ENCODE results near the gene CYP19A1.
A peak's percentile ranks its signal among the peaks of the same experiment; 100 is the strongest.
"Not testable (repeated sequence)": the region's sequence is repeated elsewhere in the genome, so short reads cannot be mapped to it uniquely, and the experiment has no call there.

The CYP19A1 gene

DNA sequence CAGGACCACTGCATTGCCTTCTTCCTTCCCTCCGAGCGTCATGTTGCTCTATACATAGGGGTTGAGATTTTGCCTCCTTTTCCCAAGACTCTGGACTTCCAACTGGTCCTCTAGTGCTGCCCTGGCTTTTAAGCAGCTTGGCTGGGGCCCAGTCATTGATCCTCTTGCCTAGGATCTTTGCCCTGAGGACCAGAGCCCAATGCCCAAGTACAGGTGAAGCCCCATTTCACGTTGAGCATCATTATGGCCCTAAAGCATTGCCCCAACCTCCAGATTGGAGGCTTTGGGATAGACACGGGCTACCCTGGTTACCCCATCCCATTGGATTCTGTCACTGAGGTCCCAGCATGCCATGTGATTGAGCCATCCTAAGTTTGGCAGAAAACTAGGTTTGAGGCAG is 47.7 kb downstream of the CYP19A1 start:
- no peak for DNase-seq (ENCODE audit: low read depth)

DNA sequence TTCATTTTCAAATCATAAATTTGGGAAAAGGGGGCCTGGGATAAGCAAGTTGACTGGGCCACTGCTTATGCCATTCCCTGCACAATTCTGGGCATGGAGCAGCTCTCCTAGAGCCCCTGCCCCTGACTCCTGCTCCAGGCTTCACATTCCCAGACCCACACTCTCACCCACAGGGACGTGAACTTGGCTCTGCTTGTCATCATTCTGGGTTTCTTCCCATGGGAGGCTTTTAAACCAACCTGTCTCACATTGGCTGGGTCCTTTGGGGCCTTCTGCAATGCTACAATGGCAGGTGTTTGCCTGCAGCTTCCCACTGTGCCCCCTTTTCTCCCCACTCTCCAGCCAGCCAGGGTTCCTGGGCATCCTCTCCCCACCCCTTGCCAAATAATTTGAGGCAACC is 49.1 kb downstream of the CYP19A1 start:
- DNase-seq (ENCODE audit: low read depth): no peak

DNA sequence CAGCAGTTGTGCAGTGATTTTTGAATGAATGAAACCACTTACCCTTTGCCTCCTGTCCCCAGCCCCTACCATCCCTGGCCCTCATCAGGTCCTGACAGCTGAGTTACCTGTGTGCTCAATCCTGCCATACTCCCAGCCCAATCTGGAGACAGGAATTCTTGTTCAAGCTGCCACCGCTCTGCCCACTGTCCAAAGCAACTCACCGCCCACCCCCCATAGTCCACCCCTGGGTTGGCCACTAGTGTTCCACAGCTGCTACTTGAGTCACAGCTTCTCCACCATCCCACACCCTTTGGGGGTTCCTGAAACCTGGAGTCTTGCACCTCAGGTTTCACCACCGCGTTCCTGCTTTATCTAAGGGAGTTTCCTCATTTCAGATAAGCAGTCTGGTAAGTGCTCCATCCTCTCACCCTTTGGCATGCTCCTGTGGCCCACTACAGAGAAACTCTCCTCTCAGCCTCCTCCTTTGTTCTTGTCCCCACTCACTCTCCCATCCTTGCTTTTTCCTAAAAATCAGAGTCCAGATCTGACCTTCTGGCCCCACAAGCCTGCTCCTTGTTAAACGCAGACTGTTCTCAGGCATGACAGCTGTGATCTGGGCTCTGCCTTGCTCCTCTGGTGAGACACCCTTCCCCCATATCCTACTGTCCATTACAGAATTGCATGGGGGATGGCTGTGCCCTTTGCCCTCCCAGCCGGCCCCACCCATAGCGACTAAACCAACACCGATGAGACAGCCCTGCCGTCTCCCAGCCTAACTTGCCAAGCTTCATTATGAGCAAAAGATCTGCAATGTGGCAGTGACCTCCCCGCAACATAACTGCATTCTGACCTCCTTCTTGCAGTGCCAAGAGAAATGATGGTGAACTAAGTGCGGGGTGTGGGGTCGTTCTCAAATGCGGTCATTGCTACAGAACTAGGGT is 50.0 kb downstream of the CYP19A1 start:
- no peak for DNase-seq (ENCODE audit: low read depth)

DNA sequence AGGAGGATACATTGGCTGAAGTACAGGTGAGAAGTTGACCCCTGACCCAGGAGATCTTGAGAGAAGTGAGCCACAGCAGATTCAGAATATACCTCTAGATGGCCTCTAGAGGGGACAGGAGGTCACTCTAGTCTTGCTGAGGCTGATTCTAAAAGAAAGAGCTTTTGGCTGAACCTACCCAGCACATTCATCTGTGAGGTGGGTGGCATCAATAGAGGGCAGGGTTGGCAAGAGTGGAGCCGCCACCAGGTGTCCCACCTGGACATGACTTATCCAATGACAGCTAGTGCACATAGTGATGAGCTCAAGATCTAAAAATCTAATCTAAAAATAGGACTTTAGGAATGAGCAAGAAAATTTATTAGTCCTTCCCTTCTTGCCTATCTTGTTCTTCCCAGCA is 51.6 kb downstream of the CYP19A1 start:
- DNase-seq (ENCODE audit: low read depth): no peak

DNA sequence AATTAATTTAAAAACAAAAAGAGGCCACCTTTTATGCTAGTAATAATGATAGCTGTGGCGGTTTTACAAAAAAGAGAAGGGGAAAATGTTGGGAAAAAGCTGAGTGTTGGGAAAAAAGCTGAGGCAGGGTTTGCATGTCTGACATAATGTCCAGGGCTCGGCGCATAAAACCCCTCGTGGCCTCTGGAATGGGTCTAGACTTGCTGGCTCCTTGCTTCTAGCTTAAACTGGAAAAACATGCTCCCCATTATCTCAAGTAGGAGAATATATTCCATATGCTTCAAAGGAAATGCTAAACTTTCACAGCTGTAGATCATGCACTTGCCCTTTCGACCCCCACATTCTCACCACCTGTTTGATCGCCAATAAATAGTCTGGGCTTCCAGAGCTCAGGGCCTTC is 53.0 kb downstream of the CYP19A1 start:
- no peak for DNase-seq (ENCODE audit: low read depth)

DNA sequence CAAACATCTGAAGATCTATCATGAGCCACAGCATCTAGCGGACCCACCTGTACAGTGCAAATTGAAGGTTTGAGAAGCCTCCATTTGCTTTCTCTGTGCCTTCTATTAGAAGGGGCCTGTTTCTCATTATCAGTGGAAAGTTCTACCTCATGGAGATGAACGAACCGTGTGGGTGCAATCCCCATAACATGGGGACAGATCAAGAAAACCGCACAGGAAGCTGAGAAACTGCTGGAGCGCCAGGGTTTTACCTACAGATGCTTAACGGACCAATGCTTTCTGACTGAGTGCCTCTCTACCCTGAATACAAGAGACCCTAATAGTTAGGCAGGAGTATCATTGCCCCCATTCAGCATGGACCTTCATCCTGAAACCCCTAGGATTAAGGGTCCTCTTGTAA is 53.5 kb downstream of the CYP19A1 start:
- no peak for DNase-seq (ENCODE audit: low read depth)

DNA sequence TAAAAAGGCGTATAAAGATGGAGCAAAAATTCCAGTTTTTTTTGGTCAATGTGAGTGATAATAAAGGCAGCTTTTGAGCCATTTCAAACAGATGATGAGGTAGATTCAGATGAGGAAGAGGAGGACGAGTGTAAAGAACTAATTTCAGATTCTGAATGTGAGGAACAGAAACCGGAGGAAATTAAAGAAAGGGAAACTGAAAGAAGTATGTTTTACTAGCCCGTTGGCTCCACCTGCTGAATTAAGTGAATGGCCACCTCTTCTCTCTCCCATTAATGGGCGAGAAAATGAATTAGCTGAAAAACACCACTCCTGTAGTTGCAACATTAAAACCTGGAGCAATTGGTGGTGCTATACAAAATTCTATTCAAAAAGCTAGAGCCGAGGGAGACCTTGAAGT is 55.4 kb downstream of the CYP19A1 start:
- no peak for DNase-seq (ENCODE audit: low read depth)

DNA sequence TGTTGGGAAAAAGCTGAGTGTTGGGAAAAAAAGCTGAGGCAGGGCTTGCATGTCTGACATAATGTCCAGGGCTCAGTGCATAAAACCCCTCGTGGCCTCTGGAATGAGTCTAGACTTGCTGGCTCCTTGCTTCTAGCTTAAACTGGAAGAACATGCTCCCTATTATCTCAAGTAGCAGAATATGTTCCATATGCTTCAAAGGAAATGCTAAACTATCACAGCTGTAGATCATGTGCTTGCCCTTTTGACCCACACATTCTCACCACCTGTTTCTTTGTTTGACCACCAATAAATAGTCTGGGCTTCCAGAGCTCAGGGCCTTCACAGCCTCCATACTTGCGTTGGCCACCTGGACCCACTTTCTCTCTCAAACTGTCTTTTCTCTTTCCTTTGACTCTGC is 56.2 kb downstream of the CYP19A1 start:
- peak; percentile 5 for DNase-seq (ENCODE audit: low read depth)

DNA sequence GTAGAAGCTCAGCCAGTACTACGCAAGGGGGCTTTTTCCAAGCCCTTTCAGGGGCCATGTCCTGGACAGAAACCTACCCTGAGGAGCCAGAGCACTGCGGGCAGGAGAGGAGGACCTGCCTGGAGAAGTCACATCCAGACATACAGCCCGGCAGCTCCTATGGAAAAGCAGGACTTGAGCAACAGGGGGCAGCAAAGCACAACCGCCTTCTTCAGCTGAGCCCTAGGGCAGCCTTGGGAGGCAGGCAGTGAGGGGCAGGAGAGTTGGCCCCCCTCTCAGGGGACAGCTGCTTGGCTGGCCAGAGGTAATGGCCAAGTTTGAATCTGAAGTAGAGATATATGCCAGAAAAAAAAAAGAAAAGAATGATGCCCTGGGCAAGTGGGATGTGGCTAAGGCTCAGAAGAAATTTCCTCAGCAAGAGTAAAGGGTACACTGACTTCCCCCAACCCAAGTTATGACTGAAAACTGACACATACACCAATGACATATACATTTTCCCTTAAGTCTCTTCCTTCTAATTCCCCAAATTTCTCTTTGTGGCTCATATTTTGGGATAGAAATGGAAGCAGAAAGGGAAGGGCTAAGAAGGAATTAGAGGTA is 56.9 kb downstream of the CYP19A1 start:
- DNase-seq (ENCODE audit: low read depth): peak; percentile 19

DNA sequence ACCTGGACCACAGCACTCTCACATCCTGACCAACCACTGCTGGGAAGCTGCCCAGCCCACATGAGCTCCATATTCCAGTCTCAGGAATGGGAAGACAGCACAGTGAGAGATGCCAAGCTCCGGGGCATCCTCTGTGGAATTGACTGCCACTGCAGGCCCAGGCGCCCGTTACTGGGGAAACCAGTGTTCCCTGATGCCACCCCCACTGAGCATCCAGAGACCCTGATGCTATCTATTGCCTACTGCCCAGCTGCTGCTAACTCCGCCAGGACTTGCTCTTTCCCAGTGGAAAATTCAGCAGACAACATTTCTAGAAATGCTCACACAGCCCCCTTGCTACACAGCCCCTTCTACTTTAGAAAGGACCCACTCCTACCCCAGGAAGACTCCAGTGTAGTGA is 57.6 kb downstream of the CYP19A1 start:
- DNase-seq (ENCODE audit: low read depth): no peak

DNA sequence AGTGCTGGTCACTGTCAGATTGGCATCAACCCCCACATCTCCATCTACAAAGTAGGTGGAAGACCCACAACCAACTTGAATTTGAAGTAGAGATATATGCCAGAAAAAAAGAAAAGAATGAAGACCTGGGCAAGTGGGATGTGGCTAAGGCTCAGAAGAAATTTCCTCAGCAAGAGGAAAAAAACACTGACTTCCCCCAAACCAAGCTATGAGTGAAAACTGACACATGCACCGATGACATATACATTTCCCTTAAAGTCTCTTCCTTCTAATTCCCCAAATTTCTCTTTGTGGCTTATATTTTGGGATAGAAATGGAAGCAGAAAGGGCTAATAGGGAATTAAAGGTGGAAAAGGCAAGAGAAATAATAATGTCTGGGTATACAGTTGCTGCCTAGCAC is 59.0 kb downstream of the CYP19A1 start:
- no peak for DNase-seq (ENCODE audit: low read depth)

DNA sequence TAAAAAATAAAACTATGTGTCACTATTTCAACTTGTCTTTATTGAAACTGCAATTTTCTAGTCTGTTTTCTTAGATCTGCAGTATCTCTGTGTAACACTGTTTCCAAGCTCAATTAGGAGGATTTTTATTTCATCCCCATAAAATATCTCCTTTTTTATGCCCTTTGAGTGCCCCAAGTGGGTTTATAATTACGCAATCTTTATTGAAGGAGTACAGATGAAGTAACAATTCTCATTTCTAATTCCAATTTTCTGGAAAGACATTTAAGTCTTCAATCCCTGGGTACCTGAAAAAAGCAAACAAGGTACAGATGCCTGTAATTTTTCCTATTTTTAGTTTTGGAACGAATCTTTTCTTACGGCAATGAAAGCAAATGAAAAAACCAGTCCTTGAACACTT is 61.3 kb downstream of the CYP19A1 start:
- DNase-seq (ENCODE audit: low read depth): no peak

DNA sequence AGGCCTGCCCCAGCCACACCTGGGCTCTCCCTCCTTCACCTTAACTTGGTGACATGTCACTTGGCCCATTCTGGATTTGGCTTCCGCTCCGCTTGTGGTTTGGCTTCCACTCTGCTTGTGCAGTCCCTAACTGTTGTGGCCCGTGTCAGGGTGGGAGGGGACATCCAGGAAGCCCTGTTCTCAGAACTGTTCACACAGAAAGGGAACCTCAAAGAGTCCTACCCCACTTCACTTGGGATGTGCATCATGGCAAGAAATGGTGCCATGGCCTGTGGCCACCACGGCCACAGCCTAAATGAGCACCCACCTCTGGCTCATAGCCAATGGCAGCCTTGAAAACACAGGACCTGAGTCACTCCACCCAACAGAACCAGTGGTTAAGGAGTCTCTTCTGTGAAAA is 63.4 kb downstream of the CYP19A1 start:
- no peak for DNase-seq (ENCODE audit: low read depth)

DNA sequence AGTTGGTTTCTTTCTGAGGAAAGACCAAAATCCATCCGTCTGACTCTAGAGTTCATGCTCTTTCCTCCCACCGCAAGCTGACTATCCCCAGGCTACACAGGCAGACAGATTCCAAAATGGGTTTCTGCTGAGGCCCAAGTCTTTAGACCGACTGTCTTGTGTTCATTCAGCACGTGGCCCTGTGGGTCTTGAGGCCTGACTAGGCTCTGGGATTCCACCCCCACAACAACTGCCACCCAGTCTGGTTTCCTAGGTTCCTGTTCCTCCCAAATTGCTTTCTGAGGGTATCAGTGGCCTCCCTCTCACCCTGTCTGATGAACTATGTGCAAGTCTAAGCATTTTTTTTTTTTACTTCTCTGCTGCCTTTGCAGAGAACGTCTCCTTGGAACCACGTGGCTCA is 67.7 kb downstream of the CYP19A1 start:
- no peak for DNase-seq (ENCODE audit: low read depth)

DNA sequence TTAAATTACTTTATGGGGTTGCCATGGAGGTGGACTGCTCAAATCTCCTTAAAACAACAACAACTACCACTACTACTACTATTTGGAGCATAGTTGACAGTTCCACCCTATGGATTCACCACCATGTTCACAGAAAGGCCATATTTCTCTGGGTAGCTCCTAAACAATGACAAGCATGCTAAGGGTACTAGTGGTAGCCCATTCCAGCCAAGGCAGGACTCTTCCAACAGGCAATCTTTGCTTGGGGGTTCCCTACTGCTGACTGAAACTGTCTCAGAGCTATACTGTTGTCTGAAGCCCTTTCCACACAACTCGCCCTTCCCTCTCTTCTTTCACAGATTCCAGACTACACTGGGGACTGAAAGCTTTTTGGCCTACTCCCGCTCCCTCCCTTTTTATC is 68.9 kb downstream of the CYP19A1 start:
- no peak for DNase-seq (ENCODE audit: low read depth)

DNA sequence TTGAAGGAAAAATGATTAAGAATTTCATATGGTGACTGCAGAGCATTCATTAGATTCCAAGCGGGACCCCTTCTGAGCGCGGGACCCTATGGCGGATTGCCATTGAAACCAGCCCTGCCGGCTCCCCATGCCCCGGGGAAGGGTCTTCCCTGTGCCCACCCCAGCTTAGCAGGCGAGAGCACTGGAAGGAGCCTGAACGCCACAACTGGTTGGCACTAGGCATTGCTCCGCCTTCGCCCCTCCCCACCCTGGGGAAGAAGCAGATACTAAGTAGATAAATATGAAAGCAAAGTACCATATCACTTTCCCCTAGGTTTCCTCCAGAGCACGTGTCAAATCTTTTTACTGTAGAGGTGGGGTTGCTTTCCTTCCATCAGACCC is 70.7 kb downstream of the CYP19A1 start:
- no peak for DNase-seq (ENCODE audit: low read depth)

DNA sequence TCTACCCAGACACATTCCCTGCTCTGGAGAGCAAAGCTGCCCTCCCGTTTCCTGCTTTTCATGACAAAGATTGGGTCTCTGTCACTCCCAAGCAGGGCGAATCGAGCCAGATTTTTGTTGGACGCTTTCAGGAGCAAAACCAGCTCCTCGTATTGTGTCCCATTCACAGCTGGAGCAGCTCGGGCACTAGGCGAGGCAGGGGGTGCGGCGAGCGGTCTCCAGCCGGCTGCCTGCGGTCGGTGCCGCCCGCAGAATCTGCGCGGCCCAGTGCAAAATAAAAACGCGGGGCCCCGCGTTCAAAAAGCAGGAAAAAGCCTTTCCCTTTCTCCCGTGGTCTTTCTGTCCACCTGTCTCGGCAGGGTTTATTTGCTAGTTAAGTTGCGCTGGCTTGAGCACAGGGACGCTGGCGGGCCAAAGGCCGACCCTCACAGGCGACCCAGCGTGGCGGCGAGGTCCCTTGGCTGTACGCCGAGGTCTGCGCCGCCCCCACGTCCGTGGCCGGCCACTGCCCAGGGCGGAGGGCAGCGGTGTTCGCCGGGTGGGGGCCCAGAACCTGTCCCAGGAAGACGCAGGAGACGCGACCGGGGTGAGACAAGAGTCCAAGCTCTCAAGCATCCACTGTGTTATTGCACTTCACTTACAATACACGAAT is 71.2 kb downstream of the CYP19A1 start:
- no peak for DNase-seq (ENCODE audit: low read depth)

DNA sequence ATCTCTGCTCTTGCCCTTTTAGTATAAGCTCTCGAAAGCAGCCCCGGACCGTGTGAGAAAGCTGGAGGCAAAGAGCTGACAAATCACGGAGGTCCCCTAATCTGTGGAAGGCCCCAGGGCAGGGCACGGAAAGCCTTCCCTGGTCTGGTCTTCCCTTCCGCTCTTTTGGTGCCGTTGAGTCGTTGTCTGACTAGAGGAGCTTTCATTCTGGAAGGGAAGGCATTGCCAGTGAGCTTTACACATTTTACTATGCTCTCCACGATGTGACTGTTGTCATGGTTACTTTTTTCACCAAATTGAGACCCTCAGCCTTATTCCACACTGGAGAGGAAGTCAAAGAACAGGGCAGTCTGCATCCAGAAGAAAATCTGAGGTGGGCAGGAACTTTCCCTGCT is 71.7 kb downstream of the CYP19A1 start:
- DNase-seq (ENCODE audit: low read depth): no peak

DNA sequence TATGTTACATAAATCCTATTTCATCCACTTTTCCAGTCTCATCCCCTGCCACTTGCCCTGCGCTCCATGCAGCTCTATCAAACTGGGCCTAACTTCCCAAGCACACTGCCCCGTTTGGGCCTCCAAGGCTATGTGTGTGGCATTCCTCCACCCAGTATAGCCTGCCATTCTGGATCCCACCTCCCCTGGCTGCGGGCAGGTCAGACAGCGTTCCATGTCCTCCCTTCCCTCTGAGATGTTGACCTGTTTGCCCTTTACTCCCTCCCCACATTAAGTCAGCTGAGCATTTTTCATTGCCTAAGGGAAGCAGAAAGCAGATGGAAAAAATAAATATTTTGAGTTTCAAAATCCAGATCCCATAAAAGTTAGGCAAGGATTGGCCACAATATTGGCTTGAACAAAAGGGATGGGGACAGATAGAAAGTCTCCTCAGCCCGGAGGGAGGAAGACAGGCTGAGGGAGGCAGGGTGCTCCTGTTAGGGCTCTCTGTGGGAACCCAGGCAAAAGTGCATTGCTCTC is 73.3 kb downstream of the CYP19A1 start:
- DNase-seq (ENCODE audit: low read depth): no peak

DNA sequence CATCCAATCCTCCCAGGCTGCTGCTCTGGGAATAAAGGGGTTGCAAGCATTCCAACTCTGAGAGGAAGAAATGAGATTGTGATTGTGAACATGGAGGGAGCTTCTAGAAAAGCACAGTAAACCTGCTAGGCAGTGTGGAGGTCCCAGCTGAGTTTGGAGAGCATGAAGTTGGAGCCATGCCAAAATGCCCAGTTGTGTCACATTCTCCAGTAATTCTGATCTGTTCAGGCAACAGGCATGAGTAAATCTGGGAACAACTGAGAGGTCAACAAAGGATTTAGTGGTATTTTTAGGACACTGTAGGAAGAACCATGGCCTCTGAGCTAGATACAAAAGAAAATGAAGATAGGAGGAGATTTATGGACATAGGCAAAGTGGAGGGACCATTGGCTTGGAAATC is 74.7 kb downstream of the CYP19A1 start:
- no peak for DNase-seq (ENCODE audit: low read depth)

DNA sequence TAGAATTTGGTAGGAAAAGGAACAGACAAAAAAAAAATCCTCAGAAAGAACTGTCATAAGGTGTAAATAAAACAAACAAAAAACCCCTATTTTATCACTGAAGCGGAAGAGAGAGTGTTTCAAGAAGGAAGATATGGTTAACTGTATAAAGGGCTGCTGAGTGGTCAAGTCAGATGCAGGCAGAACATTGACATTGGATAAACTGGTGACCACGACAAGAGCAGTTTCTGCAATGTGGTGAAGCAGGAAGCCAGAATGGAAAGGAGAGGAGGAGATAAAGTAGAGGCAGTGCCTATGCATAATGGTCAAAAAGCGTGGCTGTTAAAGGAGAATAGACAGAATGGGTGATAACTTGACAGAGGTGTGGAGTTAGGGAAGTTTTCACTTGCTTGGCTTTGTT is 75.3 kb downstream of the CYP19A1 start:
- DNase-seq (ENCODE audit: low read depth): no peak

DNA sequence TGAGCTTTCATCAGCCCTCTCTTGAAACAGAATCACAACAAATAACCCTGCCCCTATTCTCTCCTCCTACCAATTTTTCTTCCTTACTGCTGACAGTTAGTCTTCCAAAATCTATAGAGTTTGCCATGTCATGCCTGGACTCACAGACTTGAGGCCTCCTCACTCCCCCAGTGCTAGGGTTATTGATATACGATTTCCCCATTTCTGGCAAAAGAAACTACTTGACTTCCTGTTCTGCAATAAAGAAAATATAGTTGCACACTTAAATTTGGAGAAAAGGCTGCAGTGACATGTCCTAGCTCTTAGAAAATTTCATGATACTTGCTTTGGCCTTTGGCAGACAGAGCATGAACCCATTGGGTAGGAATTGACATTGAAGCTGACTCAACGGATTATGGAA is 75.9 kb downstream of the CYP19A1 start:
- no peak for DNase-seq (ENCODE audit: low read depth)

DNA sequence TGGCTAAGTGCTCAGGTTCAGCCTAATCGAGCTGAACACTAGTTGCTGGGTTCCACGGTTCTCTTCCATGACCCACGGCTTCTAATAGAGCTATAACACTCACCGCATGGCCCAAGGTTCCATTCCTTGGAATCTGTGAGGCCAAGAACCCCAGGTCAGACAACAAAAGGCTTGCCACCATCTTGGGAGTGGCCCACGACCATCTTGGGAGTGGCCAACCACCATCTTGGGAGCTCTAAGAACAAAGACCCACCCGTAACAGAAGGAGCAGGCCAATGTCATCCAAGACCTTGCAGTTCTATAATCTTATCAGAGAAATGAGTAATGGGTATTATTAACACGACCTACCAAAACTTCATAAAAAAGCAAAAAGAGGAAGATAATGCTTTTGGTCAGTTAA is 77.3 kb downstream of the CYP19A1 start:
- not testable (repeated sequence) for DNase-seq (ENCODE audit: low read depth)
